ENCODE measurements around the gene PRR23A. TPM values are rescaled to one million over a fixed set of nuclear protein-coding genes. Genes with fewer than 3 reads are reported as not detected.

PRR23A gene
- total RNA-seq, 2 experiments from 2014 or later, result not detected

Other genes starting within 250 kb of the PRR23A start
- 10 to 100 TPM; 13.5 to 14.4 TPM for gene PIK3CB, start 171.3 kb downstream of the PRR23A start, total RNA-seq
- not detected for gene FOXL2, start 59.1 kb downstream of the PRR23A start, total RNA-seq
- gene FOXL2NB, start 59.1 kb downstream of the PRR23A start, total RNA-seq, result not detected
- gene PRR23B, start 14.7 kb upstream of the PRR23A start, total RNA-seq, result not detected
- gene PRR23C, start 38.6 kb upstream of the PRR23A start, total RNA-seq, result not detected

Data from activated CD4-positive, alpha-beta memory T cell treated with anti-CD3 and anti-CD28 coated beads, Interleukin-2, amount 10 ng/mL, durations not matched to agents 7 days and 5 days (primary cell).